Activated B cell treated with CpG ODN at 0.5 μM for 24 hours (primary cell): ENCODE data around the gene SACM1L. TPM values are rescaled to one million over a fixed set of nuclear protein-coding genes. Genes with fewer than 3 reads are reported as not detected.

Experiments
- ATAC-seq: fragments of 200-7000 bp; cut with Tn5 transposase; one replicate; pipeline ENCODE4 v1.10.0; 2021; ENCODE audit warnings: low read depth, mild to moderate bottlenecking, moderate library complexity
- CTCF ChIA-PET: fragments of 350-600 bp; sonication (Branson Sonifier 250); formaldehyde crosslinking; loops from one replicate; lab custom pipeline; 2021; ENCODE audit warnings: antibody characterized with exemption; lab: Charles Lee
- POLR2A ChIA-PET: fragments of 350-600 bp; sonication (Branson Sonifier 250); formaldehyde crosslinking; loops from one replicate; lab custom pipeline; 2021; ENCODE audit warnings: antibody characterized with exemption; lab: Charles Lee
- DNase-seq: peaks from one replicate; pipeline ENCODE4 v3.0.0; 2022
- H3K27ac Mint-ChIP-seq: one replicate; pipeline ENCODE4 v1.8.0; 2020; ENCODE audit warnings: mixed read lengths
- H3K27me3 Mint-ChIP-seq: one replicate; pipeline ENCODE4 v1.8.0; 2021; ENCODE audit warnings: mixed read lengths
- H3K36me3 Mint-ChIP-seq: one replicate; pipeline ENCODE4 v1.8.0; 2021; ENCODE audit warnings: low read depth, mixed read lengths
- H3K4me1 Mint-ChIP-seq: one replicate; pipeline ENCODE4 v1.8.0; 2021; ENCODE audit warnings: mixed read lengths
- H3K4me3 Mint-ChIP-seq: one replicate; pipeline ENCODE4 v1.8.0; 2020; ENCODE audit warnings: mild to moderate bottlenecking, mixed read lengths
- H3K9me3 Mint-ChIP-seq: one replicate; pipeline ENCODE4 v1.8.0; 2020; ENCODE audit warnings: mixed read lengths
- CTCF ChIP-seq: fragments of 200-600 bp; IDR thresholded peaks from one replicate; pipeline ENCODE4 v1.8.0; 2022; ENCODE audit warnings: antibody characterized with exemption, mild to moderate bottlenecking
- intact Hi-C: fragments of 100-400 bp; cut with micrococcal nuclease; formaldehyde crosslinking; loops from one replicate; pipeline ENCODE4 v1.15.1; 2024
- total RNA-seq: library from RNA; stranded (reverse); gene quantifications from 2 replicates; pipeline ENCODE4 v1.2.3, GENCODE V29; 2022

Gene SACM1L
- total RNA-seq, 1 donor from 2014 or later: 55.5 TPM

- Mint-ChIP-seq H3K9me3 (no peaks in the 10 kb centered on the region), H3K27ac (no peak overlapping the region), H3K4me1 (peaks cover 7% of the 10 kb centered on the region), H3K36me3 (peaks cover 70% of the 10 kb centered on the region), H3K4me3 (no peak overlapping the region), H3K27me3 (no peaks in the 10 kb centered on the region)
- POLR2A ChIA-PET: interaction anchor here (1.0 kb wide), 1 partner anchor 31 kb away, joined by 3 read pairs; no protein-coding TSS in a partner anchor
- TF ChIP-seq CTCF: no peak
- intact Hi-C loops: no loop called here
- DNase-seq (no peak), ATAC-seq (no peak)
- CTCF ChIA-PET: no interaction called here
These were observed 35.7 kb downstream of the SACM1L start for GRCh38 chr3:45724911-45725310.

- ChIA-PET POLR2A (no interaction called here), CTCF (interaction anchor here (0.7 kb wide), 1 partner anchor 157 kb away, joined by 3 read pairs; no protein-coding TSS in a partner anchor)
- DNase-seq (no peak), ATAC-seq (no peak)
- Mint-ChIP-seq H3K27me3 (no peaks in the 10 kb centered on the region), H3K4me1 (peaks cover 18% of the 10 kb centered on the region), H3K27ac (no peak overlapping the region), H3K9me3 (no peaks in the 10 kb centered on the region), H3K4me3 (no peak overlapping the region), H3K36me3 (peaks cover 68% of the 10 kb centered on the region)
- TF ChIP-seq CTCF: no peak
- intact Hi-C loops: loop anchor here (5.0 kb wide), 1 partner anchor 42 kb away; the partner anchor contains the start of gene SACM1L
These were observed 40.4 kb downstream of the SACM1L start for GRCh38 chr3:45729614-45730013.

GRCh38 chr3:45730409-45731154, 41.4 kb downstream of the SACM1L start:
- peak; percentile 96 for ATAC-seq
- Mint-ChIP-seq H3K27ac (peak overlapping the region; percentile 70), H3K36me3 (peaks cover 68% of the 10 kb centered on the region), H3K4me3 (peak overlapping the region; percentile 17), H3K9me3 (no peaks in the 10 kb centered on the region), H3K27me3 (no peaks in the 10 kb centered on the region), H3K4me1 (peaks cover 18% of the 10 kb centered on the region)
- no peak for DNase-seq
- intact Hi-C loops: loop anchor here (5.0 kb wide), 1 partner anchor 43 kb away; the partner anchor contains the start of gene SACM1L
- no peak for TF ChIP-seq CTCF
- POLR2A ChIA-PET: no interaction called here
- CTCF ChIA-PET: interaction anchor here (0.7 to 1.1 kb wide), 2 partner anchors 71 to 181 kb away, joined by 3 read pairs; no protein-coding TSS in a partner anchor

GRCh38 chr3:45736707-45737106, 47.5 kb downstream of the SACM1L start:
- H3K27ac Mint-ChIP-seq: no peak overlapping the region
- no peak for TF ChIP-seq CTCF
- CTCF ChIA-PET: no interaction called here
- ATAC-seq (no peak), DNase-seq (no peak)
- no peaks in the 10 kb centered on the region for H3K27me3 Mint-ChIP-seq
- intact Hi-C loops: no loop called here
- peaks cover 20% of the 10 kb centered on the region for H3K4me1 Mint-ChIP-seq
- H3K4me3 Mint-ChIP-seq: no peak overlapping the region
- POLR2A ChIA-PET: no interaction called here
- H3K9me3 Mint-ChIP-seq: no peaks in the 10 kb centered on the region
- peaks cover 85% of the 10 kb centered on the region for H3K36me3 Mint-ChIP-seq

- TF ChIP-seq CTCF: no peak
- Mint-ChIP-seq H3K4me3 (no peak overlapping the region), H3K27ac (no peak overlapping the region), H3K36me3 (peaks cover 86% of the 10 kb centered on the region), H3K9me3 (no peaks in the 10 kb centered on the region), H3K4me1 (peaks cover 25% of the 10 kb centered on the region), H3K27me3 (no peaks in the 10 kb centered on the region)
- intact Hi-C loops: no loop called here
- DNase-seq: no peak
- no peak for ATAC-seq
- ChIA-PET POLR2A (no interaction called here), CTCF (no interaction called here)
These were observed 48.0 kb downstream of the SACM1L start for GRCh38 chr3:45737234-45737633.
